Osteocyte (in vitro differentiated cells): Measurements from ENCODE around the gene EXOSC2. TPM values are rescaled to one million over a fixed set of nuclear protein-coding genes. Genes with fewer than 3 reads are reported as not detected.
A peak's percentile ranks its signal among the peaks of the same experiment; 100 is the strongest.

ENCODE experiments used
- DNase-seq: peaks from one replicate; pipeline ENCODE4 v3.0.0; 2021; ENCODE audit warnings: mixed read lengths; ENCODE audit not compliant: unreplicated experiment; ENCODE audit errors: extremely low spot score
- H3K27ac Mint-ChIP-seq: one replicate; pipeline ENCODE4 v1.8.0; 2021; ENCODE audit warnings: mild to moderate bottlenecking, mixed read lengths; ENCODE audit not compliant: unreplicated experiment
- H3K27me3 Mint-ChIP-seq: one replicate; pipeline ENCODE4 v1.8.0; 2021; ENCODE audit warnings: mixed read lengths; ENCODE audit not compliant: unreplicated experiment
- H3K36me3 Mint-ChIP-seq: one replicate; pipeline ENCODE4 v1.8.0; 2021; ENCODE audit warnings: mixed read lengths; ENCODE audit not compliant: unreplicated experiment
- H3K4me1 Mint-ChIP-seq: one replicate; pipeline ENCODE4 v1.8.0; 2021; ENCODE audit warnings: mixed read lengths; ENCODE audit not compliant: unreplicated experiment
- H3K4me3 Mint-ChIP-seq: one replicate; pipeline ENCODE4 v1.8.0; 2021; ENCODE audit warnings: mild to moderate bottlenecking, moderate library complexity, mixed read lengths; ENCODE audit not compliant: unreplicated experiment
- H3K9me3 Mint-ChIP-seq: one replicate; pipeline ENCODE4 v1.8.0; 2021; ENCODE audit warnings: mixed read lengths; ENCODE audit not compliant: unreplicated experiment
- total RNA-seq: library from RNA; stranded (reverse); gene quantifications from 2 replicates; pipeline ENCODE4 v1.2.1, GENCODE V29; 2021
- TF ChIP-seq, protein P1 (sequence below): fragments of 200-600 bp; sonication (generic); IDR thresholded peaks from 2 replicates; pipeline ENCODE4 v1.5.0; 2021; ENCODE audit warnings: antibody characterized with exemption, mild to moderate bottlenecking, moderate library complexity

Gene EXOSC2
- total RNA-seq, 1 donor from 2014 or later, result 26.1 TPM

DNA sequence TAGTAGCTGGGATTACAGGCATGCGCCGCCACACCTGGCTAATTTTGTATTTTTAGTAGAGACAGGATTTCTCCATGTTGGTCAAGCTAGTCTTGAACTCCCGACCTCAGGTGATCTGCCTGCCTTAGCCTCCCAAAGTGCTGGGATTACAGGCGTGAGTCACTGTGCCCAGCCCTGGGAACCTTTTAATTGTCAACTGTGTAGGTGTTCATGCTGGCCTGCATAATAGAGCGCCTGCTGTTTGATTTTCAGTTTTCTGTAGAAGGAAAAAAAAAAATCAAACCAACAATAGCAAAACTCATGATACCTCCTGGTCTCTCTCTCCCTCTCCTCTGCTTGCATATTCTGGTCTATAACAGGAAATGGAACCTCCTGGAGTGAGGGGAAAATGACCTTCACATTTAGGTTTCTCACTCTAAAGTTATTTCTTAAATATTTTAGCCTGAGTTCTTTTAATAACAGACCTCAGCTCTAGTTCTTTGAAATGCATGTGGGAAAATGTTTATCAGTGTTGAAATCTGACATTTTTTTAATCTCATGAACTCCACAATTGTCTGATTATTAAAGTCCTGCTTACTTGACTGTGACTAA lies 51.7 kb downstream of the EXOSC2 start:
- no peak for DNase-seq
- Mint-ChIP-seq H3K27me3 (no peaks in the 10 kb centered on the region), H3K9me3 (no peaks in the 10 kb centered on the region), H3K27ac (peak overlapping the region; percentile 66), H3K36me3 (no peaks in the 10 kb centered on the region), H3K4me1 (peaks cover 32% of the 10 kb centered on the region), H3K4me3 (no peak overlapping the region)
- TF ChIP-seq, protein P1, sequence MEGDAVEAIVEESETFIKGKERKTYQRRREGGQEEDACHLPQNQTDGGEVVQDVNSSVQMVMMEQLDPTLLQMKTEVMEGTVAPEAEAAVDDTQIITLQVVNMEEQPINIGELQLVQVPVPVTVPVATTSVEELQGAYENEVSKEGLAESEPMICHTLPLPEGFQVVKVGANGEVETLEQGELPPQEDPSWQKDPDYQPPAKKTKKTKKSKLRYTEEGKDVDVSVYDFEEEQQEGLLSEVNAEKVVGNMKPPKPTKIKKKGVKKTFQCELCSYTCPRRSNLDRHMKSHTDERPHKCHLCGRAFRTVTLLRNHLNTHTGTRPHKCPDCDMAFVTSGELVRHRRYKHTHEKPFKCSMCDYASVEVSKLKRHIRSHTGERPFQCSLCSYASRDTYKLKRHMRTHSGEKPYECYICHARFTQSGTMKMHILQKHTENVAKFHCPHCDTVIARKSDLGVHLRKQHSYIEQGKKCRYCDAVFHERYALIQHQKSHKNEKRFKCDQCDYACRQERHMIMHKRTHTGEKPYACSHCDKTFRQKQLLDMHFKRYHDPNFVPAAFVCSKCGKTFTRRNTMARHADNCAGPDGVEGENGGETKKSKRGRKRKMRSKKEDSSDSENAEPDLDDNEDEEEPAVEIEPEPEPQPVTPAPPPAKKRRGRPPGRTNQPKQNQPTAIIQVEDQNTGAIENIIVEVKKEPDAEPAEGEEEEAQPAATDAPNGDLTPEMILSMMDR, result no peak

GRCh38 chr9:130745829-130746228 lies 52.2 kb downstream of the EXOSC2 start:
- Mint-ChIP-seq H3K36me3 (no peaks in the 10 kb centered on the region), H3K4me3 (no peak overlapping the region), H3K27me3 (no peaks in the 10 kb centered on the region), H3K9me3 (no peaks in the 10 kb centered on the region), H3K27ac (peak overlapping the region; percentile 66), H3K4me1 (peaks cover 32% of the 10 kb centered on the region)
- TF ChIP-seq, protein P1, result no peak
- DNase-seq, result no peak

- H3K9me3 Mint-ChIP-seq, result no peaks in the 10 kb centered on the region
- DNase-seq, result no peak
- H3K27ac Mint-ChIP-seq, result no peak overlapping the region
- no peaks in the 10 kb centered on the region for H3K36me3 Mint-ChIP-seq
- TF ChIP-seq, protein P1, result no peak
- H3K4me1 Mint-ChIP-seq, result peaks cover 32% of the 10 kb centered on the region
- H3K4me3 Mint-ChIP-seq, result no peak overlapping the region
- H3K27me3 Mint-ChIP-seq, result no peaks in the 10 kb centered on the region
Observed at GRCh38 chr9:130746434-130747212, 53.0 kb downstream of the EXOSC2 start.

- Mint-ChIP-seq H3K36me3 (no peaks in the 10 kb centered on the region), H3K9me3 (no peaks in the 10 kb centered on the region), H3K4me1 (peaks cover 28% of the 10 kb centered on the region), H3K27me3 (no peaks in the 10 kb centered on the region), H3K27ac (no peak overlapping the region), H3K4me3 (no peak overlapping the region)
- TF ChIP-seq, protein P1, result no peak
- no peak for DNase-seq
Observed at GRCh38 chr9:130751631-130752355, 58.2 kb downstream of the EXOSC2 start.

Other genes with a start within 250 kb of the EXOSC2 start
- gene ASS1, start 248.8 kb upstream of the EXOSC2 start, total RNA-seq, result 217 and 219 TPM in 2 replicates
- 67.7 and 72.7 TPM in 2 replicates for gene FUBP3, start 114.2 kb upstream of the EXOSC2 start, total RNA-seq
- gene PRDM12, start 29.2 kb upstream of the EXOSC2 start, total RNA-seq, result not detected in 2 replicates
- gene ABL1, start 141.5 kb downstream of the EXOSC2 start, total RNA-seq, result 97.7 and 101 TPM in 2 replicates
- gene QRFP, start 203.0 kb downstream of the EXOSC2 start, total RNA-seq, result not detected in 2 replicates
- 17.5 and 18.2 TPM in 2 replicates for gene FIBCD1, start 245.5 kb downstream of the EXOSC2 start, total RNA-seq